Astrocyte (in vitro differentiated cells and primary cell): ENCODE data around the gene TTL. TPM values are rescaled to one million over a fixed set of nuclear protein-coding genes. Genes with fewer than 3 reads are reported as not detected.
A peak's percentile ranks its signal among the peaks of the same experiment; 100 is the strongest.

Experiments used
- DNase-seq: peaks from one replicate; pipeline ENCODE4 v3.0.0-alpha.2; 2010; ENCODE audit warnings: low read depth
- FAIRE-seq: peaks from 2 replicates; lab custom pipeline; 2011; peaks lifted over from hg19 to GRCh38; lab: Jason Lieb, UNC
- H2AFZ ChIP-seq: 2 replicates; pipeline ENCODE4 v1.6.0; 2012; ENCODE audit warnings: low read depth, low read length, inconsistent platforms
- H3K27ac ChIP-seq: 2 replicates; pipeline ENCODE4 v1.5.1; 2011; ENCODE audit warnings: low read depth, low read length, inconsistent platforms
- H3K27me3 ChIP-seq: 2 replicates; pipeline ENCODE4 v1.6.0; 2011; ENCODE audit warnings: low read length, inconsistent platforms; ENCODE audit not compliant: insufficient read depth
- H3K36me3 ChIP-seq: 2 replicates; pipeline ENCODE4 v1.5.1; 2011; ENCODE audit warnings: low read length, inconsistent platforms; ENCODE audit not compliant: insufficient read depth
- H3K4me1 ChIP-seq: 2 replicates; pipeline ENCODE4 v1.5.1; 2011; ENCODE audit warnings: low read length, inconsistent platforms; ENCODE audit not compliant: insufficient read depth
- H3K4me2 ChIP-seq: 2 replicates; pipeline ENCODE4 v1.6.0; 2012; ENCODE audit warnings: low read length, inconsistent platforms
- H3K4me3 ChIP-seq: 2 replicates; pipeline ENCODE4 v1.5.1; 2011; ENCODE audit warnings: low read depth, mild to moderate bottlenecking, low read length, inconsistent platforms; ENCODE audit not compliant: insufficient read depth
- H3K79me2 ChIP-seq: 2 replicates; pipeline ENCODE4 v1.6.0; 2012; ENCODE audit warnings: mild to moderate bottlenecking, low read length, inconsistent platforms; ENCODE audit not compliant: insufficient read depth
- H3K9ac ChIP-seq: 2 replicates; pipeline ENCODE4 v1.6.0; 2012; ENCODE audit warnings: mild to moderate bottlenecking, low read length, inconsistent platforms
- H3K9me3 ChIP-seq: 2 replicates; pipeline ENCODE4 v1.5.1; 2012; ENCODE audit warnings: low read depth, mild to moderate bottlenecking, low read length, inconsistent platforms; ENCODE audit not compliant: insufficient read depth
- H4K20me1 ChIP-seq: 2 replicates; pipeline ENCODE4 v1.6.0; 2012; ENCODE audit warnings: low read length, inconsistent platforms; ENCODE audit not compliant: insufficient read depth
- H3K27ac Mint-ChIP-seq: one replicate; pipeline ENCODE4 v1.8.0; 2021; ENCODE audit warnings: mild to moderate bottlenecking, mixed read lengths; ENCODE audit not compliant: unreplicated experiment
- H3K27me3 Mint-ChIP-seq: one replicate; pipeline ENCODE4 v1.8.0; 2021; ENCODE audit warnings: low read depth, mixed read lengths; ENCODE audit not compliant: unreplicated experiment
- H3K36me3 Mint-ChIP-seq: one replicate; pipeline ENCODE4 v1.8.0; 2021; ENCODE audit warnings: low read depth, mixed read lengths; ENCODE audit not compliant: unreplicated experiment
- H3K4me1 Mint-ChIP-seq: one replicate; pipeline ENCODE4 v1.8.0; 2021; ENCODE audit warnings: low read depth, mixed read lengths; ENCODE audit not compliant: unreplicated experiment
- H3K4me3 Mint-ChIP-seq: one replicate; pipeline ENCODE4 v1.8.0; 2021; ENCODE audit warnings: mild to moderate bottlenecking, moderate library complexity, mixed read lengths; ENCODE audit not compliant: unreplicated experiment
- H3K9me3 Mint-ChIP-seq: one replicate; pipeline ENCODE4 v1.8.0; 2021; ENCODE audit warnings: mild to moderate bottlenecking, mixed read lengths; ENCODE audit not compliant: unreplicated experiment
- CTCF ChIP-seq: IDR thresholded peaks from 2 replicates; pipeline ENCODE4 v1.5.1; 2011; ENCODE audit warnings: low read depth, mild to moderate bottlenecking, inconsistent platforms, low read length, moderate library complexity; ENCODE audit not compliant: insufficient read depth
- EZH2 ChIP-seq: IDR thresholded peaks from 2 replicates; pipeline ENCODE4 v1.6.1; 2012; ENCODE audit warnings: mild to moderate bottlenecking, low read length, inconsistent platforms; ENCODE audit not compliant: insufficient read depth
- total RNA-seq: library from RNA; stranded (reverse); gene quantifications from 2 replicates; pipeline ENCODE4 v1.2.1, GENCODE V29; 2021

Gene TTL
- total RNA-seq, 1 donor from 2014 or later: 58.1 TPM

- Histone ChIP-seq H3K9ac (no peak overlapping the region), H3K4me2 (no peak overlapping the region), H4K20me1 (no peaks in the 10 kb centered on the region), H3K4me3 (no peak overlapping the region), H3K27ac (no peak overlapping the region), H3K36me3 (no peaks in the 10 kb centered on the region), H3K9me3 (no peaks in the 10 kb centered on the region), H2AFZ (no peak overlapping the region), H3K79me2 (no peaks in the 10 kb centered on the region), H3K27me3 (no peaks in the 10 kb centered on the region), H3K4me1 (peaks cover 4% of the 10 kb centered on the region)
- no peaks in the 10 kb centered on the region for H3K36me3 Mint-ChIP-seq
- TF ChIP-seq EZH2 (no peak), CTCF (no peak)
- peaks cover 3% of the 10 kb centered on the region for H3K4me1 Mint-ChIP-seq
- no peaks in the 10 kb centered on the region for H3K9me3 Mint-ChIP-seq
- H3K27me3 Mint-ChIP-seq: peaks cover 4% of the 10 kb centered on the region
- no peak overlapping the region for H3K4me3 Mint-ChIP-seq
- DNase-seq: no peak
- no peak overlapping the region for H3K27ac Mint-ChIP-seq
- FAIRE-seq: no peak
Observed at GRCh38 chr2:112476434-112476833, 5.5 kb upstream of the TTL start.

- Mint-ChIP-seq H3K4me3 (peak overlapping the region; percentile 92), H3K4me1 (peaks cover 11% of the 10 kb centered on the region), H3K27me3 (no peaks in the 10 kb centered on the region), H3K27ac (no peak overlapping the region), H3K36me3 (peaks cover 5% of the 10 kb centered on the region), H3K9me3 (no peaks in the 10 kb centered on the region)
- FAIRE-seq (no peak), DNase-seq (no peak)
- Histone ChIP-seq H3K79me2 (peaks cover 34% of the 10 kb centered on the region), H3K4me1 (peaks cover 12% of the 10 kb centered on the region), H3K27me3 (no peaks in the 10 kb centered on the region), H3K4me2 (peak overlapping the region; percentile 94), H3K9me3 (no peaks in the 10 kb centered on the region), H3K4me3 (peak overlapping the region; percentile 78), H3K36me3 (no peaks in the 10 kb centered on the region), H4K20me1 (peaks cover 19% of the 10 kb centered on the region), H2AFZ (peak overlapping the region; percentile 69), H3K9ac (peak overlapping the region; percentile 70), H3K27ac (no peak overlapping the region)
- TF ChIP-seq CTCF (no peak), EZH2 (no peak)
Observed at GRCh38 chr2:112480530-112481049, 1.4 kb upstream of the TTL start.

GRCh38 chr2:112481050-112481527 lies 867 bp upstream of the TTL start:
- H3K9me3 Mint-ChIP-seq: no peaks in the 10 kb centered on the region
- H3K27me3 Mint-ChIP-seq: no peaks in the 10 kb centered on the region
- peak overlapping the region; percentile 94 for H3K4me2 ChIP-seq
- H3K27me3 ChIP-seq: no peaks in the 10 kb centered on the region
- H3K4me3 ChIP-seq: peak overlapping the region; percentile 78
- H3K36me3 ChIP-seq: no peaks in the 10 kb centered on the region
- H3K27ac Mint-ChIP-seq: peak overlapping the region; percentile 70
- FAIRE-seq: no peak
- peaks cover 7% of the 10 kb centered on the region for H3K36me3 Mint-ChIP-seq
- H3K4me3 Mint-ChIP-seq: peak overlapping the region; percentile 92
- peak overlapping the region; percentile 69 for H2AFZ ChIP-seq
- peaks cover 12% of the 10 kb centered on the region for H3K4me1 ChIP-seq
- peak overlapping the region; percentile 6 for H3K27ac ChIP-seq
- TF ChIP-seq EZH2 (no peak), CTCF (peak; percentile 54)
- peaks cover 11% of the 10 kb centered on the region for H3K4me1 Mint-ChIP-seq
- H3K9ac ChIP-seq: peak overlapping the region; percentile 70
- peaks cover 39% of the 10 kb centered on the region for H3K79me2 ChIP-seq
- no peaks in the 10 kb centered on the region for H3K9me3 ChIP-seq
- peaks cover 24% of the 10 kb centered on the region for H4K20me1 ChIP-seq
- peak; percentile 68 for DNase-seq
